ENCODE data around the gene TDRD10. TPM values are rescaled to one million over a fixed set of nuclear protein-coding genes. Genes with fewer than 3 reads are reported as not detected.

TDRD10 gene, protein sequence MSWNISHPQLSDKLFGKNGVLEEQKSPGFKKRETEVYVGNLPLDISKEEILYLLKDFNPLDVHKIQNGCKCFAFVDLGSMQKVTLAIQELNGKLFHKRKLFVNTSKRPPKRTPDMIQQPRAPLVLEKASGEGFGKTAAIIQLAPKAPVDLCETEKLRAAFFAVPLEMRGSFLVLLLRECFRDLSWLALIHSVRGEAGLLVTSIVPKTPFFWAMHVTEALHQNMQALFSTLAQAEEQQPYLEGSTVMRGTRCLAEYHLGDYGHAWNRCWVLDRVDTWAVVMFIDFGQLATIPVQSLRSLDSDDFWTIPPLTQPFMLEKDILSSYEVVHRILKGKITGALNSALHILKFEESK
- total RNA-seq = not detected

GRCh38 chr1:154502066-154502743 is at the start of gene TDRD10, which contains the start of gene SHE:
TDRD10 (plus strand) TSS chr1:154502219; CDS start chr1:154506904, 4,685 bp downstream.
SHE (minus strand) TSS chr1:154502412; CDS start chr1:154502026, 386 bp downstream.

GRCh38 chr1:154557939-154558719 is 56.1 kb downstream of the TDRD10 start, which contains the start of gene UBE2Q1:
UBE2Q1 (minus strand) TSS chr1:154558662; CDS start chr1:154558553, 109 bp downstream.

DNA sequence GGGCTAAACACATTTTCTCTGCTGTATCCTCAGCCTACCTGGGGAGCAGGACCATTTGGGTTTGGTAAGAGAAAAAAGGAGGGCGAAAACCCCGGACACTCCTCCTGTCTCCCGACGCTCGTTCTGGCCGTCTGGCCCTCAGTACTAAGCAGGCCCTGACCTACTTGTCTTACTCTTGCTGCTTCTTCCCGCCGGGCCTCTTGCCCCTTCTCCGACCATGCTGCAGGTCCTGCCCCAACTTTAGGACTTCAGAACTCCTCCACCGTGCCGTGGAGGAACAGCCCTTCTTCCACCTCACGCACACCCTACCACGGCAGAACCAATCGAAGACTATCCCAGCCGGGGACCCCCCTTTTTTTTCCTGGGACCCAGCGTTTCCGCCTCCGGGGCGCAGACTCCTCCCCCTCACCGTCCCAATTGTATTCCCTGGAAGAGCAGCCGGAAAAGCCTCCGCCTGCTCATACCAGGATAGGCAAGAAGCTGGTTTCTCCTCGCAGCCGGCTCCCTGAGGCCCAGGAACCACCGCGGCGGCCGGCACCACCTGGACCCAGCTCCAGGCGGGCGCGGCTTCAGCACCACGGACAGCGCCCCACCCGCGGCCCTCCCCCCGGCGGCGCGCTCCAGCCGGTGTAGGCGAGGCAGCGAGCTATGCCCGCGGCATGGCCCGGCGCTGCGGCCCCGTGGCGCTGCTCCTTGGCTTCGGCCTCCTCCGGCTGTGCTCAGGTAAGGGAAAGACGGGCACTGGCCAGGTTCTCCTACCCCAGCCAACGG is 65.6 kb downstream of the TDRD10 start, which contains the start of gene CHRNB2:
CHRNB2 (plus strand) TSS at position 393 of the 771 bp plus-strand sequence; CDS start at position 660, 267 bp downstream.

Other genes starting within 250 kb of the TDRD10 start
- gene HAX1, start 229.6 kb upstream of the TDRD10 start, total RNA-seq = 47.6 TPM
- gene AQP10, start 181.1 kb upstream of the TDRD10 start, total RNA-seq = not detected
- 45.7 TPM for gene ATP8B2, start 176.7 kb upstream of the TDRD10 start, total RNA-seq
- 2.2 TPM for gene IL6R, start 96.9 kb upstream of the TDRD10 start, total RNA-seq
- gene SHE, start 193 bp downstream of the TDRD10 start, total RNA-seq = 1.3 TPM
- 22.5 TPM for gene UBE2Q1, start 56.4 kb downstream of the TDRD10 start, total RNA-seq
- gene CHRNB2, start 65.6 kb downstream of the TDRD10 start, total RNA-seq = 31.0 TPM
- 100 TPM for gene ADAR, start 106.0 kb downstream of the TDRD10 start, total RNA-seq